NCI-H1930 (cell line): Measurements from ENCODE around the gene NPTX1.
"Not testable (repeated sequence)": the region's sequence is repeated elsewhere in the genome, so short reads cannot be mapped to it uniquely, and the experiment has no call there.

Experiments used
- DNase-seq, 2 experiments: peaks; one replicate each; lab custom pipeline; 2025; lab: John Stamatoyannopoulos, UW

Gene NPTX1

GRCh38 chr17:80475910-80476876, at the start of gene NPTX1:
Gene NPTX1, minus strand, starts transcription at chr17:80476607. Its CDS starts 161 bp downstream, at chr17:80476446.
- peak; percentile 24 to 55 for DNase-seq

GRCh38 chr17:80523956-80524712, 47.7 kb upstream of the NPTX1 start:
- DNase-seq, result no peak

GRCh38 chr17:80523054-80523744, 46.8 kb upstream of the NPTX1 start:
- DNase-seq, result no peak

- DNase-seq, result no peak
Observed at GRCh38 chr17:80520810-80521455, 44.5 kb upstream of the NPTX1 start.

GRCh38 chr17:80519091-80519781, 42.8 kb upstream of the NPTX1 start:
- no peak for DNase-seq

- no peak for DNase-seq
Observed at GRCh38 chr17:80518392-80518791, 42.0 kb upstream of the NPTX1 start.

GRCh38 chr17:80517641-80518040, 41.2 kb upstream of the NPTX1 start:
- DNase-seq, result no peak

GRCh38 chr17:80516171-80516932, 39.9 kb upstream of the NPTX1 start:
- DNase-seq, result no peak

- DNase-seq, result no peak
Observed at GRCh38 chr17:80513892-80514291, 37.5 kb upstream of the NPTX1 start.

GRCh38 chr17:80513201-80513600, 36.8 kb upstream of the NPTX1 start:
- no peak for DNase-seq

- DNase-seq, result no peak
Observed at GRCh38 chr17:80512233-80512632, 35.8 kb upstream of the NPTX1 start.

GRCh38 chr17:80511222-80512180, 35.1 kb upstream of the NPTX1 start:
- no peak for DNase-seq

- no peak for DNase-seq
Observed at GRCh38 chr17:80510772-80511171, 34.4 kb upstream of the NPTX1 start.

GRCh38 chr17:80510132-80510531, 33.7 kb upstream of the NPTX1 start:
- no peak for DNase-seq

GRCh38 chr17:80509311-80509710, 32.9 kb upstream of the NPTX1 start:
- DNase-seq, result no peak

GRCh38 chr17:80507965-80508364, 31.6 kb upstream of the NPTX1 start:
- no peak for DNase-seq

GRCh38 chr17:80507177-80507576, 30.8 kb upstream of the NPTX1 start:
- not testable (repeated sequence) for DNase-seq

- DNase-seq, result no peak
Observed at GRCh38 chr17:80504686-80505413, 28.4 kb upstream of the NPTX1 start.

- DNase-seq, result no peak
Observed at GRCh38 chr17:80503921-80504320, 27.5 kb upstream of the NPTX1 start.
